H1 (cell line): Measurements from ENCODE around the gene TWIST2. TPM values are rescaled to one million over a fixed set of nuclear protein-coding genes. Genes with fewer than 3 reads are reported as not detected.

Source experiments
- POLR2AphosphoS5 ChIP-seq: IDR thresholded peaks from 2 replicates; pipeline ENCODE4 v1.6.1; 2011; ENCODE audit warnings: low read depth, low read length
- SIN3A ChIP-seq, 2 experiments: IDR thresholded peaks in 1 of 2; conservative IDR thresholded peaks in 1 of 2; 2 replicates each; pipeline ENCODE4 v1.6.1; 2011 to 2012; ENCODE audit warnings: low read length in 2 of 2, improper control_type of control experiment in 1 of 2, low read depth in 1 of 2, mild to moderate bottlenecking in 1 of 2
- polyA plus RNA-seq, 7 experiments: library from polyadenylated mRNA; depleted of rRNA in 3 of 7; stranded (reverse) in 5 of 7; unstranded in 2 of 7; fragments of >200 nt in 5 of 7; fragments of 200-250 nt in 2 of 7; gene quantifications; 1 replicate in 5 of 7; 2 replicates in 1 of 7; 4 replicates in 1 of 7; pipeline versions ENCODE4 v1.2.1 to v1.2.3, GENCODE V29; 2011 to 2013; ENCODE audit warnings: missing spikeins in 2 of 7, mixed read lengths in 2 of 7
- total RNA-seq: library from RNA; stranded (reverse); fragmentation: NEBNext Ultra II Directional; extraction: Animal tissue kit (Norgen Biotek cat#: 25700); gene quantifications from 2 replicates; pipeline ENCODE4 v1.2.1, GENCODE V29; 2021

TWIST2 gene
- total and polyA plus RNA-seq, 2 of the 8 experiments (the other 6 are each of a cell fraction or from before 2014, with no cell fraction given), result 2.6 to 4.3 TPM

DNA sequence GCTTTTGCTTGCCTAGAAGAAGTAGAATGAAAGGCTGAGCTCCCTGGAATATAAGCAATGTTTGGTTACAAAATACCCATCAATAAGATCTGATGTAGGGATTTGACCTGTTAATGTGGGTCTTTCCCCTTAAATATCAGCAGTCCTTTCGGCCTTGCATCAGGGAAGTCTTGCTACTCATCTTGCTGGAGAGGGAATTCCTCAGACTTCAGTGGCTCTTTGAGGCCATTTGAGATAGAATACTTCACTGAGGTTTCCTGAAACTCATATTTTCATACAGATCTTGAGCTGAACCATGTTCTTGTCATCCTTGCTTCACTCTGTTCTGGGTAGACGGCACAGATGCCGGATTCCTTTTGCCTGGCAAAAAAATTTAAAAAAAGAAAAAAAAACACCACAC is 3.9 kb downstream of the TWIST2 start (continued):
- no peak for TF ChIP-seq SIN3A (conservative IDR thresholded peaks at IDR 0.05 in 1 of 2, IDR thresholded peaks at IDR 0.05 in 1 of 2; ENCODE audit: low read depth in 1 of 2, low read length in 2 of 2)
- TF ChIP-seq POLR2AphosphoS5, result no peak
